HG03103 (cell line): Measurements from ENCODE around the gene INHBA.

Experiments used
- ATAC-seq: cut with Tn5 transposase; IDR thresholded peaks from one replicate; pipeline ENCODE4 v1.9.1; 2021; ENCODE audit warnings: low read depth; ENCODE audit not compliant: unreplicated experiment

The INHBA gene

DNA sequence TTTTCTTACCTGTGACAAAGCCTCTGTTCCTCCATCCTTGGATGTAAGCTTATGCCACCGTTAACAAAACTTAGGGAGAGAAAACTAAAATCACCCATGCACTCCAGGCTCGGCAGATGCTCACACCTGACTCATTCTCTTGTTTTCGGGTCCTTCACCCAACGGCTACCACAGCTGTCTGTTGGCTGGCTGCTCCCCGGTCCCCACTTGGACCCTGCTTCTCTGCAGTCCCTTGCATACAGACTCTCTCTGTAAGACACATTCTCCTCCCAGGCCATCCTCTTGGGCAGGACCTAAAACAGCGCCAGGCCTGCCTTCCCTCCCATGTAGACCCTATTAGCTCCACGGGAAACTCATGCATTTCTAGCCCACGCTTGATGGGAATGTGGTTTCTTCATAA, 12.1 kb upstream of the INHBA start:
- no peak for ATAC-seq

- no peak for ATAC-seq
These were observed 8.6 kb upstream of the INHBA start for GRCh38 chr7:41711283-41712064.

DNA sequence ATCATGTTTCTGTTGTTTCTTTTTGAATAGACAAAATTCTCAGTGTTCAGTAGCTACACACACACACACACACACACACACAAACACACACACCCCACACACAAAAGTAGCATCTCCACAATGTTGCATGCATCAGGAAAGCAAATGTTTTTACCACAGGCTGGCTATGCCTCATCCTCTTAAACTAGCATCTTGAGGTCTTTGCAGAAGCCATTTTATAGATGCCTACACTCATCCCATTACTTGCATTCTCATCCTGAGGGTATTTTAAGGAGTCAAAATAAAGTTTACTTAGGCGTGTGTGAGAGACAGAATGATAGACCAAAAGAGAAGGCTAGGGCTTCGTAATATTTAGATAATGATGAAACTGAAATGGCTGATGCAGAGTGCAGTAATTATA, 7.9 kb upstream of the INHBA start:
- ATAC-seq, result no peak

DNA sequence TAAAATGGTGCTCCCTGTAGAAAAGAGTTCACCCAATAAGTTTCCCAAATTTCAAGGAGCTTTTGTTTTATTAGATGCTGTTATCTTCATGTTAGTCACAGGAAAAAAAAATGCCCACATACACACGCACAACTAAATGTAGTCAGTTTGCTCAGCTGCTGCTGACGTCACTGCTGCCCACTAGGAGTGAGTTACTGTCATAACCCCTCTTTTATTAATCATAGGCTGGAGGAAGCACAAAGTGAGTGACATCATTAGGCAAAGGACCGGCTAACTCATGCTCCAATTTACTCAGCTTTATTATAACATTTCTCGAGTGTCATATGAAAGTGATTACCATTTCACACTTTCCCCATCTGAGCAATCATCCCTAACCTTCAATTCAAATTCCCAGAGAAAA, 6.7 kb upstream of the INHBA start:
- ATAC-seq, result no peak

DNA sequence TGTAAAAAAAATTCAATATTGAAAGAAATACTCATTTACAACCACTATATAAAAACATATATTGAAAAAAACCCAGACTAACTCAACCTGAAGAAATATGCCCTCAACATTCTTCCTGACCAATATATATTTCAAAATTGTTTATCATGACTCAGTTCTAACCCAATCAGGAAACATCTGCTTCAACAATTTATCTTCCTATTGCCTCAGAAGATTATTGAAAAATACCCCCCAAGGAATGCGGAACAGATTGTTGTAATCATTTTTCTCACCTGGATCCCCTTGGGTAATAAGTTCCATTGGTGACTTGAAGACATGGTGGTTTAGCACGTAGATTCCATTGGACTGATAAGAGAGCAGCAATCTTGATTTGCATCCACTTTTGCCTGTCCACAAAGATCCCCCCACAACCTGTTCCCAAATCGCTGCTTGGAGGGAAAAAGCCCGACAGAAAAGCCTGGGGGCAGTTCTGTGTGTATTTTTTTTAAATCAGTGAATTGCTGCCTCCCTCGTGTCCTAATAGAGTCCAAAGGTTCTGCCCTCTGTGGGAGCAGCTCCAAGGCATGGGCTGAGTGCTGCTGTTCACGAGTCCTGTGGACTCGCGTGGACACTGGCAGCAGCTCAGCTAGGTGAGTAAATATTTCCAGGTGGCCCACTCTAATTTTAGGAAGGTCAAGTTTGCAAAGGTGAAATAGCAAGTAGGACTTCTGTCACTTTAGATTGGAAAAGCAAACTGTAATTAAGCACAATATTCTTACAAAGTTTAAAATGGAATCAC, 5.9 kb upstream of the INHBA start:
- no peak for ATAC-seq

DNA sequence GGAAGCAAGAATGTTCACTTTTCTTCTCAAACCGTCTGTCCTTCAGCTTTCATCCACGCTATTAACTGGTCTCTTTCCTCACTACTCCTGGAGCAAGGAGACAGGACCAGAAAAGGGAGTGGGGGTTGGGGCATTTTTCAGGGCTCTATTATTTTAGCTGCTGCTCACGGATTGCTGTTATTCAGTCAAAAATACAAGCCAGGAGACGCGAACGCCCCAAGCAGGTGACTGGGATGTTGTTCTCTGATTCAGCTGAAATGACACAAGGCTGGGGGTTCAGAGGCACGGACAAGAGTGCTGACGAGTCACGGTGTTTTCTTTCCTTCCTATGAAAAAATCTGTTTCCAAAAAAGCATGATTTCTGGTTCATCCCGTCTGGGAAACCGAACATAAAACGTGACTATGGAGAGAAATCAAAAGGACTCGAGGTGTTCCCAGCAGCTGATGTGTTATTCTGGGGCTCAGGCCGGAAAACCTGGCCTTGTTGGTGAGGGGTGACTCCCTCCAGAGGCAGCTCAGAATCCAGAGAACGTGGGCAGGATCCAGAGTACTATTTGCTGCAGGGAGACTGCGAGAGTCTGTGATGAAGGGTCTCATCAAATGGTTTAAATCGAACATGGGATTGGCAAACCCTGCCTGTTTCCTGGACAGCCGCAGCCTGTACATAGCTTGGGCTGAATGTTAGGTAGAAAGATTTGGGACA, 3.5 kb upstream of the INHBA start:
- ATAC-seq, result no peak

GRCh38 chr7:41705109-41705901, 2.4 kb upstream of the INHBA start:
- ATAC-seq, result peak; percentile 98

GRCh38 chr7:41701068-41701941, 1.6 kb downstream of the INHBA start:
- ATAC-seq, result no peak

- no peak for ATAC-seq
These were observed 2.8 kb downstream of the INHBA start for GRCh38 chr7:41700044-41700471.

DNA sequence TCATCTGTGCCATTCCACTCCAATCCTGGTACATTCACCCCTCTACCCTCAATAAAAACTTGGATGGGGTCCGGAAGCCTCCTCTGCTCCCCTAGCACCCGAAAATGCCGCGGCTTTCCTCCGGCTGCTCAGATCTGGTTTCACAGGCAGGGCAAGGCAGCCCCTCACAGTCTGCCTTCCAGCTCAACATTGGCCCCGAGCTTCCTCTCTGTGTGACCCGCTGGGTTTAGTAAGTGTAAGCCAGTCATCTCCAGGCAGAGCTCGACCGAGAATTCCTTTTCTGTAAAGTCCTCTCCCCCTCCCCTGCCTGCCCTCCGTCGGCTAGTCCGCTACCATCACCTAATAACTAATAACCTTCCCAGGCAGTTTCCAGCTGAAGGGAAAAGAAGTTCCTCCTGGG, 3.4 kb downstream of the INHBA start:
- ATAC-seq, result no peak

DNA sequence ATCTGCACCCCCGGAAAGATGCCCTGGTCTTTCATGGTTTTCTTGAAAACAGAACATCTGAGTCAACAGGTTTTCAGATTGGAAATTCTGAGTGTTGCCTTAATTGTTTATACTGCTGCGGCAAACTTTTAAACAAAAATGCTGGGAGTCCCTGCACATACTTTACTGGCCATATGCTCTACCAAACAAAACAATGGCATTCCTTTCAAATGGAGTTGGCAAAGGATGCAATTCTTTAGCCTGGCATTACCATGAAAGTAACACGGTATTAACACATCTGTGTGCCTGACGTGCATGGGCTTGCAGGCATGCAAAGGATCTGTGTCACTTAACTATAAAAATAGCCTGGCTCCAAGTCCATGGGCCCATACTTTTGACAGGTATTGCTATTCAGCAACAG, 4.2 kb downstream of the INHBA start:
- ATAC-seq, result no peak

- no peak for ATAC-seq
These were observed 4.8 kb downstream of the INHBA start for GRCh38 chr7:41698114-41698513.

GRCh38 chr7:41696323-41696916, 6.5 kb downstream of the INHBA start:
- ATAC-seq, result no peak

GRCh38 chr7:41695661-41696322, 7.1 kb downstream of the INHBA start:
- no peak for ATAC-seq

DNA sequence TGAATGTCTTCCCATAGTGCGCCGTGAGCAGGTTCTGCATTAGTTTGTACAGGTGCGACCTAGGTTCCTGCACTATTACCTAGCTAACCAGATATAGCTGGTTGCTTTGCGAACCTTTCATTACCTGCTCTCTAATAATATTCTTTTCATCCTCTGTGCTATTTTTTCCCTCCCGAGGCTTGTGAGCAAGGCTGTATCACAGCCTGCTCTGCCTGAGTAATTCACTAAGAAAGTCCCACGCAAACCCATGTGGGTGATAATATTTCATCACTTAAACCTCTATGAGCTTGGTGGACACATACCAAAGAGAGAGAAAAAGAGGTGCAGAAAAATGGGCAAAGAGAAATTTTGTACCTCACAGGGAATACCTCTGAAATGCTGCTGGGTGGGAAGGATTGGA, 8.4 kb downstream of the INHBA start:
- ATAC-seq, result no peak

- ATAC-seq, result no peak
These were observed 9.5 kb downstream of the INHBA start for GRCh38 chr7:41693150-41693997.

DNA sequence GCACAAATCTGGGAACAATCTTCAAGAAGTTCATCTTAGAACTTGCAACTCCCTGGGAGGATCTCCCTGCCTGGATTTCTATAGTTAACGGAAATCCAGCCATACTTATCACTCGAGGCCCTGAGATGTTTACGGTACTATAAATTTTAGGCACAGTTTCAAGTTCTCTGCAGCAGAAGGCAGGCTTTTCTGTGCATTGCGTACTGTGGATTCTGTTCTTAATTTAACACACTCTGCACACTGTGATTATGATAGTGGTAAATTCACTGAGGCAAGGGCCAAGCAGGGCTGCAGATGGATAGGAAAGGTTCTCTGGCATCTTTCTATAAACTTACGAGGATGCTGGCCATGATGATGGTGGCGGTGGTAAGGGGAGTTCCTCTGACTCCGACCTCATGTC, 10.6 kb downstream of the INHBA start:
- no peak for ATAC-seq
